DMS 273 (cell line): ENCODE results near the gene CDC42EP3.

Experiments
- DNase-seq: peaks from one replicate; lab custom pipeline; 2025; ENCODE audit not compliant: unreplicated experiment; lab: John Stamatoyannopoulos, UW

CDC42EP3 gene

DNA sequence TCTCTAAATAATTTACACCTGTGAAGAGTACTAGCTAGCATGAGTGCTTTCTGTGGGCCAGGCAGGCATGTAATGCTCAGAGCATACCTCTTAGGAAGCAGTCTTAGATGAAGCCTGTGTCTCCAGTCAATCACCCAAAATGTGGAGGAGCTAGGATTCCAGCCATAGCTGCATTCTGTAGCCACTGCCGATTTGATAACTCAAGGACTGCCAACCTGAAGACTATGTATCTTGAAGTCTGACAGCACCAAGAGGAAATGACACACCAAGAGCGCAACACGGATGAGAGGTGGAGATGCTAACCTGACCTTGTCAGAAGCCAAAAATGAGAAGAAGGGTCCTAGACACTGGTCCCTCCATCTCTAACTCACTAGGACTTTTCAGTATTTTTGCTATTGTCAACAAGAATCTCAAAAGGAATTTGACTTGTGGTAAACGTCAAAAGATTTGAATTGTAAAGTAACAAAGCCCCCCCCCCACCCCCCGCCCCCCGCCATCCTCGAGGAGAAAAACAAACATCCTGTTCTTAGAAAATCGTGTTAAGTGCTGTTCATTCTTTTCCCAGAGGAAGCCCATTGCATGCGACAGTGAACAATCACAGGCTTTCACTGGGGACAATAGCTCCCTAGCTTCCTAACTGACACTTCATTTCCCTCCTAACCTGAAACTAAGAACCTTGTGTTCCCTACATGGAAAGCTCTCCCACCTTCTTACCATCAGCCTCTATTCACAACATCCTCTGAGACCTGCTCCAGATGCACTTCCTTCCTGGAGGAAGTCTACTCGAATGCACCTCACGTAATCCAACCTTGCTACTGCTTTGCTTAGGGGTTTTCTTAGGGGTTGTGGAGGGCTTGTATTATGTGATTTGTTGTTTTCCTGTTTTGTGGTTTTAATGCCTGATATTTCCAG, 14.7 kb downstream of the CDC42EP3 start:
- DNase-seq: no peak

DNA sequence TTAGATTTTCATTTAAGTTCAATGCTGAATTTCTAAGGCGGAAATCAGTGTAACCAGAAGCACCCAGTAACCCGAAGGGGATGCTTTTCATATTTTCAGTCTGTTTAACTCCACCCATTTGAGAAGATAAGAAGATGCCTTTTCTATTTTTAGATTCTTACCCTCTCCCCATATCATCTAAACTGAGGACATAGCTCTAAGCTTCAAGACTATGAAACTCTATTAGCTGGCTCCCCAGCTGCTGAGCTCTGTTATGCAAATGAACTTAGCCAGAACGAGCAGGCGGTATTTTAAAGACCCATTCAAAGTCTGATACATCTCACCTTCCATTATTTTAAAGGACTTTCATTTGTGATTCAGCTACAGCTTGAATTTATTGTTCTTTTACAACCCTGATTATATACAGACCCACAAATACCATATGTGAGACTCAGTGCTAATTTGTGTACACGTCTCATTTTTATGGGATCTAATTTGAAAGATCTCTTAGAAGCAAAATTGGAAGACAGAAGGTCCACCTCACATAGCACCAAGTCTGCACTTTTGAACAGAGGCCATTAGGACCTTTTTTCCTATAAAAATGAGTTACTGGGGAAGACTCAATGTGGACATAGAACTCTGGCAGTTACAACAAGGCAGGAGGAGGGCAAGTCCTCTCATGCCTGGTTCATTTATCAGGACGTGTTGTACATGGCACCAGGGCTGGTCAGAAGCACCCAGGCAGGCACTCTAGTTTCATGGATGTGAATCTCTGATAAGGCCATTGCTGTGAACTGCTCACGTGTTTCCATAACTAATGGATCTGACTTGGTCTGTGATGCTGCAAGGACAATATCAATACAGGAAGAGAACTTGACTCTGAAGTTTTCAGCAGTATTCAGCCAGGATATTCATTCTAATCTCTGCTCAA, 16.3 kb downstream of the CDC42EP3 start:
- peak; percentile 70 for DNase-seq

DNA sequence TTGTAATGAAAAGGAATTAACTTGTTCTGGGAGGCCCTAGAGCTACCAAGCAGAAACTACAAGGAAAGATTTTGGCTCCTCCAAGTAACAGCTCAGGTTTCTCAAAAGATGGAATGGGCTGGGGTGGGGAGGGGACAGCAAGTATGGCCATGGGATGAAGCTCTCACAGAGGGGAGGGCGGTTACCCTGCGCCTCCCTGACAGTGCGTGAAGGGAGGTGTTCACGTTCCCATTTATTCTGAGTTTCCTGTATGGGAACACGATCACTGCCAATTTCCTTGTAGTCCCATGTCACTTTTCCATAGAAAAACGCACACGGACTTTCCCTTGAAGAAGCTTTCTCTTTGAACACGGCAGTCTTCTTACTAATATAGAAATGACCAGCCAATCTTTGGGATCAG, 17.0 kb downstream of the CDC42EP3 start:
- peak; percentile 59 for DNase-seq

GRCh38 chr2:37653805-37654378, 17.6 kb downstream of the CDC42EP3 start:
- DNase-seq: peak; percentile 89

- DNase-seq: peak; percentile 10
Measured at GRCh38 chr2:37653093-37653492, 18.3 kb downstream of the CDC42EP3 start.

DNA sequence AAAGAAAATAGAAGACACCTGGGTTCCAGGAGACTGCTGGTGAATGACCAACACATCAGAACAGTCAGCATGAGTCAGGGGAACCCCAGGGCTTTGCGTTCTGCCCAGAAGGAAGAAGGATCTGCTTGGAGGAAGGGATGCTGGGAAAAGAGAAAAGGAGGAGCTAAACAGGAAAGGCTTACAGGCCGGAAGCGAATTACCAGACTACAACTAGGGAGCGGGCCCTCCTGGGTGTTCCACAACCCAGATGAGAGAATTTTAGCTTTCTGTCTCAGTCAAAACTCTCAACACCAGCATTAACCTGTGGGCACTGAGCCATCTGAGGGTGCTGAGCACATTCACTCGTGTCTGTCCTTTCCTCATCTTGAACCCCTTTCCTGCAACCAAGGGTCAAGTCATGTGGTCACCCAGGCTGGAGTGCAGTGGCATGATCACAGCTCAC, 19.2 kb downstream of the CDC42EP3 start:
- no peak for DNase-seq

DNA sequence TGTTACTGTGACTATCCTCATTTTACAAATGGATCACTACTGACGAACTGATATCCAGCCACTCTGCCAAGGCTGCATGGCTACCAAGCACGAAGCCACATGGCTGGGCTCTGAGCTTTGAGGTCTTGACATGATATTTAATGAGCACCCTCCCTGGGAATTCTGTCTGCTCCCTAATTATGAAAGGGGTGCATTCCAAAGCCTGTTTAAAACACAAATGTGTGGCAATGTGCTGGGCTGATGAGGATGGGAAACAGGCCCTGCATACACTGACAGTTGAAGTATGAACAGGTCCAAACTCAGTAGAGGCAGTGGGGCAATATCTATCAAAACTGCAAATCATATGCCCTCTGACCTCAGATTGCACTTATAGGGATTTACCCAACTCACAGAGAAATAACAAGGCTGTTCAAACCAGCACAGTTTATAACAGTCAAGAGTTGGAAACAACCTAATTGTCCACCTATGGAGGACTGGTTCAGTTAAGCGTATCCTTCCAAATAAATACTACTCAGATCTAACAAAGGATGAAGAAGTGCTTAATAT, 20.8 kb downstream of the CDC42EP3 start:
- no peak for DNase-seq

DNA sequence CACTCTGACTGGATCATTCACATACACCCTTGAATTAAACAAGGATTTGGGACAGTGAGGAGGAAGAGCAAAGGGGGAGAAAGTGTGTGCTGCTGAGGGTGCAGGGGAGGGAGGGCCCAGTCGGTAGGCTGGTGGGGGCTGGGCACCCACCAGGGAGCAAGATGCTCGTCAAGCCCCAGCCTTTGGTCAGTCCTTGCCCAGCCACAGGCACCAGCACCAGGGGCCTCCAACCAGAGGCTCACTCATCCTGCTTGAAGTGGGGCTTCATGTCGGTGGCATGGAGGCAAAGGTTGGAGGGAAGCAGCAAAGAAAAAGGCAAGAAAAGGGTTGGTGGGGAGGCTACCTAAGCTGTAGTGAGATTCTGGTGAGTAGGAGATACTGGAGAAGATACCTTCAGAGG, 21.9 kb downstream of the CDC42EP3 start:
- DNase-seq: no peak

- no peak for DNase-seq
Measured at GRCh38 chr2:37648331-37649011, 23.0 kb downstream of the CDC42EP3 start.

GRCh38 chr2:37647971-37648330, 23.5 kb downstream of the CDC42EP3 start:
- no peak for DNase-seq

DNA sequence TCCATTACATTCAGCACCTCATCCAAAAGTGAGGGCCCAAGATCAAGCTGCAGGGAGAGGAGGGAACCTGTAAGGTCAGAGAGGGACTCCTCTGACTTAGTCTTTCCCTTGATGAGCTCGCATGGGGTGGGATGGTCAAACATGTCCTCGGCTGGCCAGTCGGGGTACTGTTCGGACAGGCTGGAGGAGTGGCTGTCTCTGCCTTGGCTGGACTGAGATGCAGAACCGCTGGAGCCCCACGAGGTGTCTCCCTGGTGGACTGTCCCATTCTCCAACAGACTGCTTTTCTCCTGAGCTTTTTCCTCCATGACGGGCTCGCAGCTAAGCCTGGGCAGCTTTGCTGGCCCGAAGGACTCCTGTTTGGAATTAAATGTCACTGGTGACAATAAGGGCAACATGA, 25.6 kb downstream of the CDC42EP3 start:
- no peak for DNase-seq

DNA sequence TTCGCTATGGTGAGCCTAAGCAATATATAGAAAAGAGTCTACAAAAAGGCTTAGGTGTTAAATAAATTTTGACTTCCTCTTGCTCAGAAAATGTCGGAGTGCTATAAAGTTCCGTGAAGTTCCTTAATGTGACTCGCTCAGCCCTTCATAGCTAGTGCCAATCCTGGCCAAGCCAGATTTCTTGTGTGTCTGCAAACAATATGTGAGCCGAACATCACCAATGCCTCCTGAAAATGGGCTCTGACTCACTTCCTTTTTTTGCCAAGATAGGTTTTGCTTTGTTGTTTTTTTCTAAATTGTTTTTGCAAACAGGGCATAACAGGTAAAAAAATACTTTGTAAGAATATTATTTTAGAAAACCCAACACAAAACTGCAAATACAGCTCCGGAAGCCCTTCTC, 26.1 kb downstream of the CDC42EP3 start:
- DNase-seq: no peak

DNA sequence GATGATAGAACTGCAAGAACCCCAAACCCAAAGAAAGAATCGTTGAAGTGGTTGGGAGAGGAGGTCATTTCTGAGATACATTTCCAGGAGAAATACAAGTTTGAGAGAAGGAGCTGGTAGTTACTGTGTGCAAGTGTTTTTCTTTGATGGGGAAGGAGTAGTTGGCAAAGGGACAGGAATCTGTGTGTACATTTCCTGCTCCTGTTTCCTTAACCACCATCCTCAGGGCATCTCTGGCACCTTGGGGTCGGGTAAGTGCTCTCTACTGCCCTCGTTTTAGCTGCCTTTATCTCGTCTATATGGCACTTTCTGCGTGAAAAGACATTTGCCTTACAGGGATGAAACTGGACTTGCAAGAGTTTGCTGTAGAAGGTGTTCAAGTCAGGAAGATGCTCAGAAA, 27.3 kb downstream of the CDC42EP3 start:
- DNase-seq: no peak

GRCh38 chr2:37643730-37644078, 27.7 kb downstream of the CDC42EP3 start:
- no peak for DNase-seq

- no peak for DNase-seq
Measured at GRCh38 chr2:37642907-37643729, 28.3 kb downstream of the CDC42EP3 start.

- no peak for DNase-seq
Measured at GRCh38 chr2:37641582-37642171, 29.8 kb downstream of the CDC42EP3 start.

- no peak for DNase-seq
Measured at GRCh38 chr2:37639631-37640030, 31.8 kb downstream of the CDC42EP3 start.

DNA sequence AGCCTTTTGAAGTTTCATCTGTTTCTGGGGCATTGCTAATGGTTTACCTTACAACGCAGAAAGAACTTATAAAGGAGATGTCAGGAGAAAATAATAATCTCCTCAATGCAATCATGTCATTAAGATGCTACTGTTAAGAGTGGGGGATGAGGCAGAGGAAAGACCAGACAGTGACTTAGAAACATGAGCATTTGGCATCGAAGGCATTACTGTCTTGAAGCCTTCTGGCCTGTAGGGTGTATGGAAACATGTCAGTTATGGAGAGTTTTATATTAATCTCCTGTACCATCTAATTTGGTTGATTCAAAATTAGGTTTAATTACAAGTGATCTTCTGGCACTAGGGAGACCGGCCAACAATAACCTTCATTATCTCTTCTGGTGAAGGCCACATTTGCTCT, 32.5 kb downstream of the CDC42EP3 start:
- DNase-seq: no peak

GRCh38 chr2:37637985-37638384, 33.5 kb downstream of the CDC42EP3 start:
- no peak for DNase-seq
